NT2/D1 (cell line): Measurements from ENCODE around the gene SLITRK2.

Experiments used
- SUZ12 ChIP-seq: IDR thresholded peaks from 2 replicates; pipeline ENCODE4 v1.6.1; 2011; ENCODE audit not compliant: insufficient read length, insufficient read depth; ENCODE audit errors: extremely low read depth
- YY1 ChIP-seq: IDR thresholded peaks from 2 replicates; pipeline ENCODE4 v1.6.1; 2011; ENCODE audit not compliant: insufficient read length, insufficient read depth
- ZNF274 ChIP-seq: IDR thresholded peaks from 2 replicates; pipeline ENCODE4 v1.6.1; 2011; ENCODE audit warnings: mild to moderate bottlenecking, low read depth, low read length

GRCh38 chrX:145820825-145821224 lies 3.2 kb downstream of the SLITRK2 start:
- no peak for TF ChIP-seq ZNF274
- TF ChIP-seq YY1: no peak
- TF ChIP-seq SUZ12: no peak
